OCI-LY7 (cell line): ENCODE measurements around the gene PRICKLE2.

Experiments used
- CTCF ChIP-seq: fragments of 200-600 bp; sonication (generic); conservative IDR thresholded peaks from 2 replicates; pipeline ENCODE4 v1.5.1; 2014; ENCODE audit warnings: mild to moderate bottlenecking, antibody characterized with exemption, low read length, moderate library complexity, mixed read lengths
- EZH2phosphoT487 ChIP-seq: fragments of 200-600 bp; sonication (generic); IDR thresholded peaks from 2 replicates; pipeline ENCODE4 v1.6.1; 2018; ENCODE audit warnings: low read depth, borderline replicate concordance, mild to moderate bottlenecking, mixed run types, antibody characterized with exemption, low read length, moderate library complexity, mixed read lengths

DNA sequence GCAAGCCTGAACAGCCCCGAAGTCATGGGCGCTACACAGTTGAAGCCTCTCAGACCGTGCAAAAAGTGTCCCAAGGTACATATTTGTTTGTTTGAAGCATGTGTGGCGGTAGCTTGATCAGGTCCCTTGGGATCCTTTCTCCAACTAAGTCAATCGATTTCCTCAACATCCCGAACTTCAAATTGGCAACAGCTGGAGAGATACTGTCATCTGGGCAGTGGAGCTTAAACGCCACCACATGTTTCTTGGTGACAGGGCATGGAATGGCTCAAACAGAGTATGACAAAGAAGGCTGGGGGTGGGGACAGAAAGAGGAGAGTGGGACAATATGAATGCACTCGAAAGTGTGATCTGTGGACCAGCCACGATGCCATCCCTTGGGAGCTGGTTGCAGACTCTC, 117.0 kb downstream of the PRICKLE2 start:
- no peak for TF ChIP-seq CTCF
- TF ChIP-seq EZH2phosphoT487, result no peak
